Kidney epithelial cell (primary cell): Measurements from ENCODE around the gene EOGT. TPM values are rescaled to one million over a fixed set of nuclear protein-coding genes. Genes with fewer than 3 reads are reported as not detected.

Experiments
- DNase-seq: peaks from one replicate; pipeline ENCODE4 v3.0.0-alpha.2; 2010; ENCODE audit warnings: low read depth
- H3K27me3 ChIP-seq: 2 replicates; pipeline ENCODE4 v1.6.0; 2011; ENCODE audit warnings: low read length; ENCODE audit not compliant: control insufficient read depth, insufficient read depth
- H3K36me3 ChIP-seq: 2 replicates; pipeline ENCODE4 v1.5.1; 2011; ENCODE audit warnings: low read length; ENCODE audit not compliant: control insufficient read depth, insufficient read depth
- H3K4me3 ChIP-seq: 2 replicates; pipeline ENCODE4 v1.5.1; 2011; ENCODE audit warnings: low read depth, mild to moderate bottlenecking, control low read depth, low read length
- CTCF ChIP-seq: IDR thresholded peaks from 2 replicates; pipeline ENCODE4 v1.5.1; 2011; ENCODE audit warnings: mild to moderate bottlenecking, moderate library complexity, low read length, control low read depth, inconsistent platforms; ENCODE audit not compliant: insufficient read depth, poor library complexity, severe bottlenecking
- total RNA-seq: library from RNA; depleted of rRNA; stranded (reverse); fragments of >200 nt; gene quantifications from 2 replicates; pipeline ENCODE4 v1.2.3, GENCODE V29; 2015

The EOGT gene
- total RNA-seq, 1 donor from 2014 or later, result 28.3 TPM

GRCh38 chr3:68972358-68972979 is 41.0 kb downstream of the EOGT start:
- Histone ChIP-seq H3K36me3 (no peaks in the 10 kb centered on the region), H3K27me3 (peaks cover 7% of the 10 kb centered on the region), H3K4me3 (no peak overlapping the region)
- DNase-seq, result peak; percentile 28
- TF ChIP-seq CTCF, result peak; percentile 86

GRCh38 chr3:68964694-68965093 is 48.8 kb downstream of the EOGT start:
- no peak for DNase-seq
- Histone ChIP-seq H3K36me3 (no peaks in the 10 kb centered on the region), H3K27me3 (peaks cover 9% of the 10 kb centered on the region), H3K4me3 (no peak overlapping the region)
- no peak for TF ChIP-seq CTCF

GRCh38 chr3:68963891-68964290 is 49.6 kb downstream of the EOGT start:
- Histone ChIP-seq H3K36me3 (no peaks in the 10 kb centered on the region), H3K4me3 (no peak overlapping the region), H3K27me3 (peaks cover 3% of the 10 kb centered on the region)
- TF ChIP-seq CTCF, result no peak
- DNase-seq, result no peak

GRCh38 chr3:68963376-68963775 is 50.1 kb downstream of the EOGT start:
- Histone ChIP-seq H3K36me3 (no peaks in the 10 kb centered on the region), H3K27me3 (peaks cover 3% of the 10 kb centered on the region), H3K4me3 (no peak overlapping the region)
- DNase-seq, result no peak
- no peak for TF ChIP-seq CTCF

GRCh38 chr3:68958932-68959331 is 54.6 kb downstream of the EOGT start:
- no peaks in the 10 kb centered on the region for H3K36me3 ChIP-seq
- TF ChIP-seq CTCF, result no peak
- H3K4me3 ChIP-seq, result no peak overlapping the region
- peaks cover 3% of the 10 kb centered on the region for H3K27me3 ChIP-seq
- DNase-seq, result no peak

- DNase-seq, result no peak
- no peaks in the 10 kb centered on the region for H3K36me3 ChIP-seq
- TF ChIP-seq CTCF, result no peak
- H3K4me3 ChIP-seq, result no peak overlapping the region
- H3K27me3 ChIP-seq, result peaks cover 2% of the 10 kb centered on the region
Measured at GRCh38 chr3:68957895-68958294, 55.6 kb downstream of the EOGT start.
